Peyer's patch (tissue), 4 donors: Measurements from ENCODE around the gene SLC6A8.

Experiments used
- POLR2A ChIP-seq, 2 donors: fragments of 450-650 bp; IDR thresholded peaks; one replicate each; pipeline ENCODE4 v1.5.1; 2017; ENCODE audit warnings: antibody characterized with exemption in 2 of 2, mild to moderate bottlenecking in 2 of 2, moderate library complexity in 2 of 2
- TF ChIP-seq, protein P1 (sequence below), 6 experiments: fragments of 450-650 bp in 4 of 6; fragments of 200-600 bp in 2 of 6; sonication (generic) in 1 of 6; IDR thresholded peaks; one replicate each; pipeline ENCODE4 v1.5.1; 2017 to 2019; ENCODE audit warnings: antibody characterized with exemption in 6 of 6, mild to moderate bottlenecking in 3 of 6, moderate library complexity in 1 of 6

DNA sequence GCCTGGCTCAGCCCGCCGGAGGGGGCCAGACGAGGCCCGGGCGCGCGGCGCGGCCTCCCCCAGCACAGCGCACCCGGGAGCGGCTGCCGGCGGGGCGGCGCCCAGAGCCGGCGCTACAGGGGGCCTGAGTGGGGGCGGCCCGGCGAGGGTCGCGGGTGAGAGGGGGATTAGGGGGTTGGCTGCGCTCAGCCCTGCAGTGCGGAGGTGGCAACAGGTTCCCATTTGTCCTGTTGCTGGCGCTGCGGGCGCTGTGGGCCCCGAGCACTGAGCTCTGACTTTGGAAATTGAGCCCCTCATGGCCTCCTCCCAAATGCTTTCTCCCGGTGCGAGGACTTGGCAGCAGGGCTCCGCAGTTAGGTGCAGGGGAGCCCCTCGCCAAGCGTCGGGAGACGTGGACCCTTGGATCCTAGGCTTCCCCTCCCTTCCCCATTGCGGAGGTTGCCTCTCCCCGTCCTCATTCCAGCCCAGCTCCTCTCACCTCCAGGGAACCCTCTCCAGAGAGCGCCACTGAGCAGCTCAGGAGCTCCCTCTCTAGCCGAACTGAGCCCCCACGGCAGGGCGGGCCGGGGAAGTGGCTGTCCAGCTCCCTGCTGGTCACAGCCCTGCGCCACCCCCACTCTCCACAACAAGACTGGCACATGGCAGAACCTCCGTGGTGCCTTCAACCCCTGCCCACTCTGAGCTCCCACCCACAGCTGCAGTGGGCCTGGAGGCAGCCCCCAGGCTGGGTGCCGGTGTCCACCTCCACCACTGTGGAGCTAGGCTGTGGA lies 43.2 kb upstream of the SLC6A8 start:
- TF ChIP-seq, protein P1, sequence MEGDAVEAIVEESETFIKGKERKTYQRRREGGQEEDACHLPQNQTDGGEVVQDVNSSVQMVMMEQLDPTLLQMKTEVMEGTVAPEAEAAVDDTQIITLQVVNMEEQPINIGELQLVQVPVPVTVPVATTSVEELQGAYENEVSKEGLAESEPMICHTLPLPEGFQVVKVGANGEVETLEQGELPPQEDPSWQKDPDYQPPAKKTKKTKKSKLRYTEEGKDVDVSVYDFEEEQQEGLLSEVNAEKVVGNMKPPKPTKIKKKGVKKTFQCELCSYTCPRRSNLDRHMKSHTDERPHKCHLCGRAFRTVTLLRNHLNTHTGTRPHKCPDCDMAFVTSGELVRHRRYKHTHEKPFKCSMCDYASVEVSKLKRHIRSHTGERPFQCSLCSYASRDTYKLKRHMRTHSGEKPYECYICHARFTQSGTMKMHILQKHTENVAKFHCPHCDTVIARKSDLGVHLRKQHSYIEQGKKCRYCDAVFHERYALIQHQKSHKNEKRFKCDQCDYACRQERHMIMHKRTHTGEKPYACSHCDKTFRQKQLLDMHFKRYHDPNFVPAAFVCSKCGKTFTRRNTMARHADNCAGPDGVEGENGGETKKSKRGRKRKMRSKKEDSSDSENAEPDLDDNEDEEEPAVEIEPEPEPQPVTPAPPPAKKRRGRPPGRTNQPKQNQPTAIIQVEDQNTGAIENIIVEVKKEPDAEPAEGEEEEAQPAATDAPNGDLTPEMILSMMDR (IDR thresholded peaks at IDR 0.05) = no peak
- no peak for TF ChIP-seq POLR2A (IDR thresholded peaks at IDR 0.05)
